ENCODE data around the gene SLC10A7. TPM values are rescaled to one million over a fixed set of nuclear protein-coding genes. Genes with fewer than 3 reads are reported as not detected.

The SLC10A7 gene
- total RNA-seq, 1 experiment from 2014 or later: 3.9 TPM

DNA sequence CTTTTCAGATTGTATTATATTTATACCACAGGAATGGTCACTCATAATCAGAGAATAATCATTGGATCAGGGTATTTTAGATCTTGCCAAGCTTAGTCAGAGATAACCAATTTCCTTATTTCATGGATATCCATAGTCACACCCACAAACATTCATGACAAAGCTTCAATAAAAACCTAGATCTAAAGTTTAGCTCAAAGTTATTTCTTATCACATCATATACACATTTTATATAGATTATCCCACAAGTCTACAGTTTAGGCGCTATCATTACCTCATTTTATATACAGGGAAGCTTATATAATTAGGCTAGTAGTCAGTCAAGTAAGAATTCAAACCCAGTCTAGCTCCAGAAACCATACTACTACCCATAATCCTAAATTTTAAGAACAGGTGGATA, 82.3 kb downstream of the SLC10A7 start:
- Histone ChIP-seq H2AFZ (ENCODE audit: low read length) (no peak overlapping the region), H3K4ac (ENCODE audit: low read depth, low read length) (no peak overlapping the region), H2BK15ac (ENCODE audit: low read depth, low read length) (no peak overlapping the region), H4K91ac (ENCODE audit: insufficient read length, low read depth, low read length) (no peak overlapping the region), H3K23me2 (ENCODE audit: insufficient read length, low read depth, low read length, poor library complexity, severe bottlenecking) (no peaks in the 10 kb centered on the region), H3K18ac (ENCODE audit: insufficient read length, low read depth, low read length) (no peak overlapping the region), H3K4me2 (ENCODE audit: insufficient read depth, insufficient read length, low read length) (no peak overlapping the region), H4K20me1 (ENCODE audit: control insufficient read depth, insufficient read depth, insufficient read length) (no peaks in the 10 kb centered on the region), H2BK5ac (ENCODE audit: insufficient read length, low read length) (no peak overlapping the region), H2BK120ac (ENCODE audit: low read depth, low read length, poor library complexity, severe bottlenecking) (no peak overlapping the region), H3K79me1 (ENCODE audit: insufficient read depth, low read depth, low read length, poor library complexity, severe bottlenecking) (no peaks in the 10 kb centered on the region), H3K9ac (ENCODE audit: extremely low read depth, insufficient read length, low read length) (no peak overlapping the region), H3K79me2 (ENCODE audit: insufficient read depth, low read length) (no peaks in the 10 kb centered on the region), H4K5ac (ENCODE audit: insufficient read length, low read depth, low read length) (no peak overlapping the region), H3K27ac (ENCODE audit: insufficient read length, low read depth, low read length) (no peak overlapping the region), H3K14ac (ENCODE audit: insufficient read depth, low read length) (no peak overlapping the region), H3K9me3 (ENCODE audit: control insufficient read depth, low read depth, low read length) (no peaks in the 10 kb centered on the region), H3K4me1 (ENCODE audit: insufficient read depth, low read length) (no peaks in the 10 kb centered on the region; the same call in 1 of the 2 replicates), H3K27me3 (ENCODE audit: insufficient read depth, low read length) (no peaks in the 10 kb centered on the region), H2BK12ac (ENCODE audit: insufficient read length, low read depth, low read length) (no peak overlapping the region), H4K8ac (replicated peaks; ENCODE audit: insufficient read length, low read depth, low read length) (no peak overlapping the region), H3K56ac (ENCODE audit: insufficient read length, low read depth, low read length) (no peak overlapping the region), H2BK20ac (ENCODE audit: low read depth, low read length, poor library complexity, severe bottlenecking) (no peak overlapping the region), H2AK5ac (ENCODE audit: insufficient read length, low read length) (no peak overlapping the region), H3T11ph (ENCODE audit: low read length) (no peak overlapping the region), H3K23ac (ENCODE audit: insufficient read length, low read depth, low read length) (no peak overlapping the region)
- no CpG with 5 or more reads among the region's 1 CpG for WGBS (ENCODE audit: extremely low coverage, insufficient read length, low lambda C conversion rate)
- Mint-ChIP-seq H3K27me3 (ENCODE audit: low read depth) (no peaks in the 10 kb centered on the region), H3K4me3 (no peak overlapping the region), H3K36me3 (ENCODE audit: insufficient read depth in 1 of 3, low read depth in 3 of 3) (no peaks in the 10 kb centered on the region), H3K4me1 (peaks cover 8 to 9% of the 10 kb centered on the region in 2 experiments; a peak in 3 of 4 replicates), H3K9me3 (no peaks in the 10 kb centered on the region), H3K27ac (no peak overlapping the region)
- TF ChIP-seq, protein P1, sequence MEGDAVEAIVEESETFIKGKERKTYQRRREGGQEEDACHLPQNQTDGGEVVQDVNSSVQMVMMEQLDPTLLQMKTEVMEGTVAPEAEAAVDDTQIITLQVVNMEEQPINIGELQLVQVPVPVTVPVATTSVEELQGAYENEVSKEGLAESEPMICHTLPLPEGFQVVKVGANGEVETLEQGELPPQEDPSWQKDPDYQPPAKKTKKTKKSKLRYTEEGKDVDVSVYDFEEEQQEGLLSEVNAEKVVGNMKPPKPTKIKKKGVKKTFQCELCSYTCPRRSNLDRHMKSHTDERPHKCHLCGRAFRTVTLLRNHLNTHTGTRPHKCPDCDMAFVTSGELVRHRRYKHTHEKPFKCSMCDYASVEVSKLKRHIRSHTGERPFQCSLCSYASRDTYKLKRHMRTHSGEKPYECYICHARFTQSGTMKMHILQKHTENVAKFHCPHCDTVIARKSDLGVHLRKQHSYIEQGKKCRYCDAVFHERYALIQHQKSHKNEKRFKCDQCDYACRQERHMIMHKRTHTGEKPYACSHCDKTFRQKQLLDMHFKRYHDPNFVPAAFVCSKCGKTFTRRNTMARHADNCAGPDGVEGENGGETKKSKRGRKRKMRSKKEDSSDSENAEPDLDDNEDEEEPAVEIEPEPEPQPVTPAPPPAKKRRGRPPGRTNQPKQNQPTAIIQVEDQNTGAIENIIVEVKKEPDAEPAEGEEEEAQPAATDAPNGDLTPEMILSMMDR (conservative IDR thresholded peaks at IDR 0.05): no peak
- DNase-seq: no peak
